ENCODE results near the gene NF1. TPM values are rescaled to one million over a fixed set of nuclear protein-coding genes. Genes with fewer than 3 reads are reported as not detected.
"Not testable (repeated sequence)": the region's sequence is repeated elsewhere in the genome, so short reads cannot be mapped to it uniquely, and the experiment has no call there.

NF1 gene
- total RNA-seq, 1 donor from 2014 or later = 39.1 TPM

DNA sequence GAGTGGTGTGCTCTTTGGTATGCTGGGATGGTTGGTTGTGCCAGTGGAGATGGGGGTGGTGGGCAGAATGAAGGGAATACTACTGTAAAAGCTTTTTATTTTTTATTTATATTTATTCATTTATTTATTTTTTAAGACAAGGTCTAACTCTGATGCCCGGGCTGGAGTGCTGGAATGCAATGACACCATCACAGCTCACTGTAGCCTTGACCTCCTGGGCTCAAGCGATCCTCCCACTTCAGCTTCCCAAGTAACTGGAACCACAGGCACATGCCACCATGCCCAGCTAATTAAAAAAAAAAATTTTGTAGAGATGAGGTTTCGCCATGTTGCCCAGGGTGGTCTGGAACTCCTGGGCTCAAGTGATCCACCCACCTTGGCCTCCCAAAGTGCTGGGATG, 4.1 kb upstream of the NF1 start:
- DNase-seq = not testable (repeated sequence)

DNA sequence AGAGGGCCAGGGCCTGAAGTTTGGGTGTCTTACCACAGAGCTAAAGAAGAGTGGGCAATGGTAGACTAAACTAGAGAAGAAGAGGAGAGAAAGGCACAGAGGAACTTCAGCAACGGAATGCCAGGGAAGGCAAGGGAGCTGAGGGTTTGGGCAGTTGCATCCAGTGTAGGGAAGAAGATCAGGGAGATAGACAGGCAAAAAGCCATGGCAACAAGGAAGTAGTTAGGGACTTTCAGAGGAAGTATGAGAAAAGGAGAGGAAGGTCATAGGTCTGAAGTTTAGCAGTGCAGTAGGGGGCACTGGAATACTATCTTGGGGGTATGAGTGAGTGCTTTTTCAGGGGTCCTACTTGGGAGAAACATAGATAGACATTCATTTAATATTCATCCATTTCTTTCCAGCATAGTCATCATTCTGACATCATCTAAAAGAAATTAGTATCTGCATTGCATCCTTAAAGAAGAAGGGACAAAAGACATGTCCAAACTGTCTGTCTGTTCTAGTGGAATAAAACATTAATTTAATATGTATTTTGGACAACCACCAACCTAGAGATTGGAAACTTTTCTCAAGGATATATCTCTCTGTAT, 2.2 kb upstream of the NF1 start:
- DNase-seq = no peak

DNA sequence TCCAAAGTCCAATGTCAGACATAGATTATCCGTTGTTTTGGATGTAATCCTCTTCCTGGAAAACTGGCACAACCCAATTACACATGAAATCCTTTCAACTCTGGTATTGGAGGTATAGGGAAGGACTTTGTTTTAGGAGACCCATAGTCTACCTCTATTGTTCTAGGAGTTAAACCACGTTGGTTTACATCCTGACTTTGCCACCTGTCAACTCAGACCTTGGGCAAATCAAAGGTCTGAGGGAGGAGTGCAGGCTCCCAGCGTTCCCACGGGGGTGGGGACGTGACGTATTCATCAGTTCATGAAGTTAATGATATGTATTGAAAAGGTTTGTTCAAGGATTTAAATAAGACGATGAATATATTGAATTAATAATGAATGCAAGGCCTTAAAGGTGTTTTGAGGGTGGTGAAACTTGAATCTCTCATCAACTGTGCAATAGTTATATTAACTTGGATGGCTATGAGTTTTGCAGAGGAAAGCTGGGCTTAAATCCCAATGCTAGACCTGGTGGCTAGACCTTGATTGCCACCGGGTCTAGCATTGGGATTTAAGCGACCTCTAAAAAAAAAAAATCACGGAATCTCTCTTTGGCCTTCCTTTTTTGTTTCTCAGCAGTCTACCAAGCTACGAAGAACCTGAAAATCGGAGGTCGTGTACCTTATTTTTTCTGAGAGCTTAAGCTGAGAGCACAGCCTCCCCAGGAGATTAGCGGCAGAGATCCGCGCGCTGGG, 744 bp upstream of the NF1 start:
- no peak for DNase-seq

DNA sequence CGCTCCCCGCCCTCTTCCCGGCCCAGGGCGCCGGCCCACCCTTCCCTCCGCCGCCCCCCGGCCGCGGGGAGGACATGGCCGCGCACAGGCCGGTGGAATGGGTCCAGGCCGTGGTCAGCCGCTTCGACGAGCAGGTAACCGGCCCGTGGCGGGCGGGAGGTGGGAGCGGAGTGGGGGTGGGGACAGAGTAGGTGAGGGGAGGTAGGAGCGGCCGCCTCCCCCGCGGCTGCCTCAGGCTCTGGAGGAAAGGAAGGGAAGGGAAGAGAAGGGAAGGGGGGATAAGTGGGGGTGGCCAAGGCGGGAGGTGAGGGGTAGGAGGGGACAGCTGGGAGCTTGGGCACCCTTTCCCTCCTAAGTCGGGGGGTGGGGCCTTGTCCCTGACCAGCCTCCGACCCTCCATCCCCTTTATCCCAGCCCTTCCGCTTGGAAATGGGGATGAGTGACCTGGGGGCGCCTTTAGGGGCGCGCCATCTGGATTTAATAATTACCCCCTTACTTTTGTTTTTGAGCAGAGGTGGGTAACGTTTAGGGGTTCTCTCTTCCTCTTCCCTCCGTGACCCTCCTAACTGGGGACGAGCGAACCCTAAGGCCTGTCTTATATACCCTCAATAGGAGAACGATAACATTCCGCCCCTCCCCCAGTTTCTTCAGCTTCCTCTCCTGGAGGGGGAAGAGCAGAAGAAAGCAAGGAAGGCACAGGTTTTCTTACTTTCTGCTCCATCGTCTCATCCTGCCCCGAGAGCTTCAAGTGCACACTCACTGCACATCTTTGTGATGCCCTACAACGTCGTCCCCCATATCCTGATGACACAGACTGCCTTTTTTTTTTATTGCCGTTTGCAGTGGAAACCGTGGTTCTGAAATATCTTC, 694 bp downstream of the NF1 start:
- peak; percentile 50 for DNase-seq

DNA sequence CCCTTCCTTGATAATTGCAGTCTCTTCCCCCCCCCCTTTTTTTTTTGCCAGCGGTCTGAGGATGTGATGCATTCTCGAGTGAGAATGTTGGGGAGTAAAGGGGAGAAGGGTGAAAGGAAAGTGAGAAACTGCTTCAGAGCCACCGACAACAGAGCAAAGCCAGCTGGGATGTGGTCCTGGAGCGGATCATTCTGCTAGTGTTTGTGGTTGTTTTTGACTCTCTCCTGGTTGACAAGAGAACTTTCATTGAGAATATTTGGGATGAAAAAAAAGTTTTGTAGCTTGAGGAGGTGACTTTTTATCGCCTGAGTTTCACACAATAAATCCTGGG, 1.3 kb downstream of the NF1 start:
- DNase-seq = no peak

DNA sequence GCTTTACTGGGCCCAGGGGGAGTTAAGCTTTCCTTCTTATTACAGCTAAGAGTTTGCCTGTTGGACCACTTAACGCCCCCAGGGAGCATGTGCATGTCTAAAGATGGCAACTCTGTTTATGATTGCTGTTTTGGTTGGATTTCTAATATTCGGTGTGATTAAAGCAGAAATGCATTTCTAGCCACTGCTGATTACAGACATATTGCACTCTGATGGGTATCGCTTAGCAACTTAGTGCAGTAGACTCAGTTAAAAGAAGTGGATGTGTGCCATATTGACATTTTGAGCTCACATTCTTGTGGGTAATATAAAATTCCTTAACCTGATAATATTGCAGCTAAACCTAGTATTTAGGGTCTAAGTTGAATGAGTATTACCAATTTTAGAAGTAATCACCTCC, 4.2 kb downstream of the NF1 start:
- DNase-seq = no peak

DNA sequence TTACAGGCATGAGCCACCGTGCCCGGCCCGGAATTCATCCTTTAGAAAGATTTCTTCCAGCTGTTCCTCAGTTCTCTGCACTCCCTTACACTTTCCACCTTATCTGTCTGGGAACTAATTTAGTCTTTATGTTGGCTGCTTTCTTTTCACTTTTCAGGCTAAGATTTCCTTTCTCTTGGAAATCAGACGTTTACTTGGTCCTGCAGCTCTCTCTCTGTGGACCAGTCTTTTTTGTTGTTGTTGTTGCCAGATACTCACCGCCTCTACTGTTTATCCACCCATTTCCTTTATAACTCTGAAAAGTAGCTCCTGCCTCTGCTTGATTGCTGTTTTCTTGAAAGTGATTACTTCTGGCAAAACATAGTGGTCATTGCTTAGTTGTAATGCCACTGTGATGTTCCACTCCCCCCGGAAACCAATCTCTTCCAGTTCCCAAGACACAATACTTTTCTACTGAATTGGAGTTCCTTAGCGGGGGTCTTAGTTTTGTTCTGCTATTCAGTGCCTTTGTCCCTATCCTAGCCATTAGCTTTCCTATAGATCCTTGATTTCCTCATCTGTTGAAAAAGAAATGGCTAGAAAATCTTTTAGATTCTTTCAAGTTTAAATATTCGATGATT, 6.2 kb downstream of the NF1 start:
- no peak for DNase-seq

DNA sequence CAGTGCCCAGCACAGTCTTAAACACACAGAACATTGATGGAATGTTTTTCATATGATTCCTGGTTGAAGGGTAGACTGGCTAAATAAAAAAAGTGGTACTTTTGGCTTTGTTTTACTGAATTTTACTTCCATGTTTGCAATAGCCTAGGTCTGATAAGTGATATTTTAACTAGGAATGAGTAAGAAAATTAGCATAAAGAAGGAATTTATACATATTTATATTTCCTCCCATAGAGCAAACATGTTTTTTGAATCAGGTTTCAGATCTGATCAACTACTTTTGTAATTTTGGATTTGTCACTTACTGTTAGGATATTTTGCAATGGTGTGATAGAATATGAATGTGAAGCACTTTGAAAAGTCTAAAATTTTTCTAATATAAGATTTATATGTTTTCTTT, 7.2 kb downstream of the NF1 start:
- DNase-seq = no peak

DNA sequence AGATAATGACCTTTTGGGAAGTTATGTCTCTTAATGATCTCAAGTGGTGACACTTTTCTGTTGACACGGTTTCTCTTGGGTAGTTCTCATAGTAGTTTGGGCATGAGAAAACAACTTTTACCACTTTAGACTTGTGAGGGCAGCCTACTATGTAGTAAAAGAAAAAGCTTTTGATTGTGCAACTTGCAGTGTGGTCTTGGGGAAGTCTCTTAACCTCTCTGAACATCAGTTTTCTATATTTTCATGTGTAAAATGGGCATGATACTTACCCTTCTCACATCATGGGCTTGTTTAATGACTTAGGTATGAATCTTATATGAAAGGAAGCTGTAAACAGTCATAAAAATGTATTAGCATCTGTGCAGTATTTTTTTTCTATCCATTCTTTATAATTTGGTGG, 11.2 kb downstream of the NF1 start:
- no peak for DNase-seq

DNA sequence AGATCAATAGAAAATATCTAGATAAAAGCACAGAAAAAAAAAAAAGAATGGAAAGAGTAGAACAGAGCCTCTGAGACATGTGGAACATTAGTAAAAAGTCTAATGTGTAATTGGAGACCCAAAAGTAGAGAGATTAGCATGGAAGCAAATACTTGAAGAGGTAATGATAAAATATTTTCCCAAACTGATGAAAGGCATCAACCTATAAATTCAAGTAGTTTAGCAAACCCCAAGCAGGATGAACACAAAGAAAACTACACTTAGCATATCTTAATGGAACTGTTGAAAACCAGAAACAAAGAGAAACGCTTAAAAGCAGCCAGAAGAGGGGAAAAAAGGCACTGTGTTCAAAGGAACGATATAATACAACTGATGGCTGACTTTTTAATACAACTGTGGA, 16.4 kb downstream of the NF1 start:
- DNase-seq = no peak

DNA sequence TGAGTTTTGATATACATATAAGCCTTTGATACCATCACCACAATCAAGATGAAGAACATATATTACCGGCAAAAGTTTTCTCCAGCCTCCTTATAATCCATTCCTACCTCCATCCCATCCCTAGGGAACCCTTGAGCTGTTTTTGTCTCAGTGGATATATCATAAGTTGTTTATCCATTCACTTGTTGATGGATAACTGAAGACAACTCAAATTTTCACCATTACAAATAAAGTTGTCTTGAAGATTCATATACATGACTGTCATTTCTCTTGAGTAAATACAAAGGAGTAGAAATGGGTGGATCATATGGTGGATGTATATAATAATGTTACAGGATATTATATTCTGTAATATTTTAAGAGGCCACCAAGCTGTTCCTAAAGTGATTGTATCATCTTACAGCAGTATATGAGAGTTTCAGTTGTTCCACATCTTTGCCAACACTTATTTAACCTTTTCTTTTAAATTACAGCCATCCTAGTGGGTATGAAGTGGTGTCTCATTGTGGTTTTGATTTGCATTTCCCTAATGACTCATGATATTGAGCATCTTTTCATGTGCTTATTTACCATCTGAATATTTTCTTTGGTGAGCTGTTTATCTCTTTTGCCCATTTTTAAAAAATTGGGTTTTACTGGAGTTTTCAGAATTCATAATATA, 17.4 kb downstream of the NF1 start:
- no peak for DNase-seq

DNA sequence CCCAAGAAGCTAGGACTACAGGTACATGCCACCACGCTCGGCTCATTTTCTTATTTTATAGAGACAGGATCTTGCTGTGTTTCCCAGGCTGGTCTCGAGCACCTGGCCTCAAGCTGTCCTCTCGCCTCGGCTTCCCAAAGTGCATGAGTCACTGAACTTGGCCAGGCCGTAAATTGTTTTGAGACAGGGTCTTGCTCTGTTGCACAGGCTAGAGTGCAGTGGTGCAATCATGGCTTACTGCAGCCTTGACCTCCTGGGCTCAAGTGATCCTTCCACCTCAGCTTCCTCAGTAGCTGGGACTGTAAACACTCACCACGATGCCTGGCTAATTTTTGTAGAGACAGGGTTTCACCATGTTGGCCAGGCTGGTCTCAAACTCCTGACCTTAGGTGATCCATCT, 18.6 kb downstream of the NF1 start:
- not testable (repeated sequence) for DNase-seq

DNA sequence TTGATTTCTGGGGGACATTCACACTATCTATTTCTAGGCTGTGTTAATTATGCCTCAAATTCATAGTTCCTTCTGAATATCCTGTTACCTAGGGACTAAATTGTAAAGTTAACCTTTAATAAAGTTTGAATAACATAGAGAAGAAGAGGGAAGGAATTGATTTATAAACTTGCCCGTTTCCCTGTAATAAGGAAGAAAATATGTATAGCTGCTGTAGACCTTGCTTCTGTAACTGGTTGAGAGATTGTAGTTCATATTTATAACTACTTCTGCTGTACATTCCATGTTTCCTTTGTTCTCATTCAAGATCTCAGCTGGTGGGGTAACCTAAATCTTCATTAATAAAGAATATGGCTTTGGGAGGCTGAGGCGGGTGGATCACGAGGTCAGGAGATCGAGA, 19.2 kb downstream of the NF1 start:
- no peak for DNase-seq

DNA sequence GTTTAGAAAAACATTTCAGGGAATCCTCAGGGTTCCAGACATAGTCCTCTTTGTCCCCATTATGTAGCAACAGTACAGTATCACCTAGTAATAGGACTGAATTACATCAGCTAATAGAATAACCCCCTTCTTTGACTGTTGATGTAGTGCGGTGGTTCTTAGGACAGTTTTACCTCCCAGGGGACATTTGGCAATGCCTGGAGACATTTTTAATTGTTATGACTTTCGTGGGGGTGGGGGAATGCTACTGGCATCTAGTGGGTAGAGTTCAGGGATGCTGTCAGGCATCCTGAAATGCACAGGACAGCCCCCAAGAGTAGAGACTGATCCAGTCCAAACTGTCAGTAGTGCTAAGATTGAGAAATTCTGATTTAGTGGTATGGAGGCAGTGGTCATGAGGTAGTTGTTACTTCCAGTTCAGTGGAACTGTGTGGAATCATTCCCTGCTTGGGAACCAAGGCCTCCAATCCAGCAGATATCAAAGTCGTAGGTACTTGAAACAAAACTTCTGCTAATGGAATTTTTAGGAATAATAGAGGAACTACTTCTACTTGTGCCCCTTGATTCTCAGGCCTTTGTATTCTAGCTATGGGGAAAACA, 20.3 kb downstream of the NF1 start:
- no peak for DNase-seq

DNA sequence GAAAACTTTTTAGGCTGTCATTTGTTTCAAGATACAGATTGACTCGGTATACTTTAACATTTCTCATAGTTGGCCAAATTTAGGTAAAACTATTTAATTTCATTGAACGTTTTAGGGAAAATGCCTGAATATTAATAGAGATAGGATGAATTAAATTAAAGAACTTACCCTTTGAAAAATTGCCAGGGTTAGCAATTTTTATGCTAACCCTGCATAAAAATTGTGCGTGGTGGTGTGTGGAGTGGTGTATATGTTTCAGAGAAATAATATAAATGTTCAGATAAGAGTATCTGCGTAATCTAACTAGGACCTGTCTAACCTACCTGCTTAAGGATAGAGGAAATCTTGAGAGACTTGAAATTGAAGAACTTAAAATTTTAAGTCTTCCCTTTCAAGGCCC, 21.4 kb downstream of the NF1 start:
- no peak for DNase-seq

DNA sequence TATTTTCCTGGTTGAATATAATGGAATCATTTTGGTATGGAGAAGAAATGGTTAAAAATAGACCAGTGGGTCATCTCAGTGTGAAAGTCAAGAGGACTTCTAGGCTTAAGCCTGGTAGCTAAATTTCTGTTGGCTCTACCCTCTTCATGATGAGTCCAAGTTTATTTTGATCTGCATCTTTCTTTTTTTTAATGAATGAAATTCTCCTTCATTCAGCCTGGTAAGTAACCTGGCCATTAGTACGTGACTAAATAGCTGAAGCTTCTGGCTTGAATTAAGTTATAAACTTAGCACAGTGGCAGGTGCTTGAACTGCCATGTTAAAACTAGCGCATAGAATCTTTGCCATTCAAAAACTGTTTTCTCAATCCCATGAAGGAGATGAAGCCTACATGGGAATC, 28.0 kb downstream of the NF1 start:
- no peak for DNase-seq

DNA sequence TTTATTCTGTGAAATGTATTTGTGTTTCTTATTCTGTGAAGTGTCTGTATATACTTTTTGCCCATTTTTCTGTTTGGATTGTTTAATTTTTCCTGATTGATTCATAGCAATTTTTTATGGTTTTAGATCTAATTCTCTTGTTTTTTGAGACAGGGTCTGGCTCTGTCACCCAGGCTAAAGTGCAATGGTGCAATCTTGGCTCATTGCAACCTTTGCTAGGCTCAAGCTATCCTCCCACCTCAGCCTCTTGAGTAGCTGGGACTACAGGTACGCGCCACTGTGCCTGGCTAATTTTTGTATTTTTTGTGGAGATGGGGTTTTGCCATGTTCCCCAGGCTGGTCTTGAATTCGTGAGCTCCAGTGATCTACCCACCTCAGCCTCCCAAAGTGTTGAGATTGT, 31.5 kb downstream of the NF1 start:
- DNase-seq = no peak

DNA sequence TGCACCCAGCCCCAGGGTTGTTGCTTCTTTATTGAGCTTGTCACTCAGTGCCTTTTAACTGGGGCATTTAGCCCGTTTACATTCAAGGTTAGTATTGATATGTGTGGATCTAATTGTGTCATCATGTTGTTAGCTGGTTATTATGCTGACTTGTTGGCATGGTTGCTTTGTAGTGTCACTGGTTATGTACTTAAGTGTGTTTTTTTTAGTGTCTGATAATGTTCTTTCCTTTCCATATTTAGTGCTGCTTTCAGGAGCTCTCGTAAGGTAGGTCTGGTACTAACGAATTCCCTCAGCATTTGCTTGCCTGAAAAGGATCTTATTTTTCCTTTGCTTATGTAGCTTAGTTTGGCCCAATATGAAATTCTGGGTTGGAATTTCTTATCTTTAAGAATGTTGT, 33.5 kb downstream of the NF1 start:
- no peak for DNase-seq

DNA sequence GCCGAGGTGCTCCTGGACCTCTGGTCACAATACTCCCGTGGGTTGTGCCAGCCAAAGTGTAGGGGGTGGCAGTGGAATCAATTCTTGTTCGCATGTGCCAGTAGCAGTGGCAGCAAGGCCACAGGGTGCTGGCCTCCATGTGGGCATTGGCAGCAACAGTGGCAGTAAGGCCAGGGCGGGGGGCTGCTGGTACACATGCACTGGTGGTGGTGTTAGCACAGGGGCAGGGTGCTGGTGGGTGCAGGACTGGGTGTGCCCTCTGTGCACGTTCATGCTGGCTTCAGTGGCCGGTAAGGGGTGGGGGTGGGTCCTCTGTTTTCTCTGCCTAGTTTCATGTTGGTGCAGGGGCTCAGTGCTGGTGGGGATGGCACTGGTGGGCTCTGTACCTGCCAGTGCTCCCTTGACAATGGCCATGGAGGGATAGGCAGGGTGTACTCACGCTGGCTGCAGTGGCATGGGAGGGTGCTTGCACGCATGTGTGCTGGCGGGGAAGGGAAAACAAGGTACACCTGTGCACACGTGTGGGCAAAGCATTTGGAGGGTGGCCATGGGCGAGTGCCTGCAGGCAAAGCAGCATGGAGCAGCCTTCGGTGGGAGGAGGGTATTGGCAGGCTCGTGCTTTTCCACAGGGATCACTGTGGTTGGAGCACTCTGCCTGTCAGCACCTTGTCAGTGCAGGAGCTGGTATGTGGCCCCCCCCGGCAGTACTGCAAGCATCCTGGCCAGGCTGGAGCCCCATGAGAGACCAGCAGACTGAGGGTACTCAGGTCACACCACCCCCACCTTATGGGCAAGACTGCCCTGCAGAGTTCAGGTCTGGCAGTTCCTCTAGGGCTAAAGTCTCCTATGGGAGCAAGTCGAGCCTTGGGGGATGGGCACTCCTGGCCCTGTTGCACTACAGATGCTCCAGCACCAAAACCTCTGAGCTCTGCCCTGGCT, 35.8 kb downstream of the NF1 start:
- DNase-seq = no peak

DNA sequence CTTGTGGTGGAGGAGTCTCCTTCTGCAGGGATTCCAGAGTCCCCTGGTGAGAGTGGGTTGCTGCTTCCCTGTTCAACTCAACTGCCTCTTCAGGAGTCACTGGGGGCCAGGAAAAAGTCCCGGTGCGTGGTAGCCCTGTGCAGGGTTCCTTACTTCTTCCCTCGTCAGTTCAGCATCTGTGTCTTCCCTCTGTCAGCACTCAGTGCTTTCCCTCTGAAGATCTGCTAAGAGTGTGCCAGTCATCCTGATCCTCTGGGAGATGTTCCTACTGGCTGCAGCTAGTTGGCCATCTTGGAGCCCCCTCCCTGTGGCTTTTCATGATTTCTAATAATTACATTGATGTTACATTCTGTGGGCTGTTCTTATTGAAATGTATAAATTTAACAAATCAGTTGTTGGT, 36.5 kb downstream of the NF1 start:
- DNase-seq = no peak

DNA sequence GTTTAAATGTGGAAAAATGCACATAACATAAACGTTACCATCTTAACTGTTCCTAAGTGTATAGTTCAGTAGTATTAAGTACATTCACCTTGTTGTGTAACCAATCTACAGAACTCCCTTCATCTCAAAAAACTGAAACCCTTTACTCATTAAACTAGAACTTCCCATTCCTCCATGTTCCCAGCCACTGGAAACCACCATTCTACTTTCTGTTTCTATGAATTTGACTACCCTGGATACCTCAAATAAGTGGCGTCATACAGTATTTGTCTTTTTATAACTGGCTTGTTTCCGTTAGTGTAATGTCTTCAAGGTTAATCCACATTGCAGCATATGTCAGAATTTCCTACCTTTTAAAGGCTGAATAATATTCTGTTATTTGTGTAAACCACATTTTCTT, 38.2 kb downstream of the NF1 start:
- DNase-seq = no peak

Measured in dermis blood vessel endothelial cell (primary cell).